Testis (tissue), 2 donors: ENCODE data around the gene VAMP1.

Source experiments
- POLR2A ChIP-seq: fragments of 450-650 bp; IDR thresholded peaks from one replicate; pipeline ENCODE4 v1.6.1; 2017; ENCODE audit warnings: antibody characterized with exemption, mild to moderate bottlenecking, moderate library complexity
- TF ChIP-seq, protein P1 (sequence below), 3 experiments: fragments of 450-650 bp in 2 of 3; fragments of 200-600 bp in 1 of 3; sonication (generic) in 1 of 3; IDR thresholded peaks; one replicate each; pipeline ENCODE4 v1.5.1; 2016 to 2019; ENCODE audit warnings: antibody characterized with exemption in 3 of 3, mild to moderate bottlenecking in 2 of 3, moderate library complexity in 1 of 3

- TF ChIP-seq, protein P1, sequence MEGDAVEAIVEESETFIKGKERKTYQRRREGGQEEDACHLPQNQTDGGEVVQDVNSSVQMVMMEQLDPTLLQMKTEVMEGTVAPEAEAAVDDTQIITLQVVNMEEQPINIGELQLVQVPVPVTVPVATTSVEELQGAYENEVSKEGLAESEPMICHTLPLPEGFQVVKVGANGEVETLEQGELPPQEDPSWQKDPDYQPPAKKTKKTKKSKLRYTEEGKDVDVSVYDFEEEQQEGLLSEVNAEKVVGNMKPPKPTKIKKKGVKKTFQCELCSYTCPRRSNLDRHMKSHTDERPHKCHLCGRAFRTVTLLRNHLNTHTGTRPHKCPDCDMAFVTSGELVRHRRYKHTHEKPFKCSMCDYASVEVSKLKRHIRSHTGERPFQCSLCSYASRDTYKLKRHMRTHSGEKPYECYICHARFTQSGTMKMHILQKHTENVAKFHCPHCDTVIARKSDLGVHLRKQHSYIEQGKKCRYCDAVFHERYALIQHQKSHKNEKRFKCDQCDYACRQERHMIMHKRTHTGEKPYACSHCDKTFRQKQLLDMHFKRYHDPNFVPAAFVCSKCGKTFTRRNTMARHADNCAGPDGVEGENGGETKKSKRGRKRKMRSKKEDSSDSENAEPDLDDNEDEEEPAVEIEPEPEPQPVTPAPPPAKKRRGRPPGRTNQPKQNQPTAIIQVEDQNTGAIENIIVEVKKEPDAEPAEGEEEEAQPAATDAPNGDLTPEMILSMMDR (IDR thresholded peaks at IDR 0.05) = no peak
- no peak for TF ChIP-seq POLR2A
Measured at GRCh38 chr12:6432991-6433390, 37.5 kb downstream of the VAMP1 start.
